K562 (cell line): ENCODE measurements around the gene IPO7. TPM values are rescaled to one million over a fixed set of nuclear protein-coding genes. Genes with fewer than 3 reads are reported as not detected.

Experiments
- ATAC-seq: fragments of 200-7000 bp; cut with Tn5 transposase; 3 replicates; pipeline ENCODE4 v1.9.1; 2020; ENCODE audit warnings: moderate library complexity
- BruUV-seq: library from RNA; stranded (reverse); fragments of 400-500 nt; replicated peaks from 2 replicates; lab custom pipeline; 2021; lab: Mats Ljungman, UMichigan
- CTCF ChIA-PET: fragments of 300-600 bp; formaldehyde crosslinking; extraction: SDS; loops from one replicate; lab custom pipeline; 2021; ENCODE audit warnings: low intra/inter-chr PET ratio; lab: Yijun Ruan, JAX
- POLR2A ChIA-PET: fragments of 300-600, 350-650 bp; sonication (Branson Sonifier 250); formaldehyde crosslinking; extraction: SDS; loops from one replicate; lab custom pipeline; 2021; ENCODE audit warnings: antibody characterized with exemption, inconsistent platforms; lab: Yijun Ruan, JAX
- DNase-seq, 4 experiments: peaks; one replicate each; pipeline versions ENCODE4 v3.0.0 to v3.0.0-alpha.2; 2011 to 2018; ENCODE audit warnings: low spot score in 3 of 4, mixed read lengths in 3 of 4; ENCODE audit errors: extremely low read depth in 1 of 4
- FAIRE-seq: peaks from 2 replicates; lab custom pipeline; 2011; peaks lifted over from hg19 to GRCh38; lab: Jason Lieb, UNC
- H2AFZ ChIP-seq: 2 replicates; pipeline ENCODE4 v1.6.0; 2011; ENCODE audit warnings: low read depth, low read length, control low read depth, inconsistent platforms
- H3K27ac ChIP-seq: fragments of 200-600 bp; 3 replicates; pipeline ENCODE4 v1.8.0; 2011; ENCODE audit warnings: low read depth, mild to moderate bottlenecking, control low read depth, inconsistent platforms, low read length, moderate library complexity, mixed read lengths; ENCODE audit errors: extremely low read depth
- H3K27me3 ChIP-seq, 2 experiments: fragments of 300-600 bp in 1 of 2; 2 replicates in 1 of 2; 3 replicates in 1 of 2; pipeline versions ENCODE4 v1.6.0 to v1.8.0; 2011; ENCODE audit warnings: inconsistent platforms in 2 of 2, low read length in 2 of 2, mild to moderate bottlenecking in 1 of 2, mixed read lengths in 1 of 2, moderate library complexity in 1 of 2; ENCODE audit not compliant: control insufficient read depth in 2 of 2, insufficient read depth in 2 of 2
- H3K36me3 ChIP-seq: fragments of 300-600 bp; 3 replicates; pipeline ENCODE4 v1.8.0; 2011; ENCODE audit warnings: mild to moderate bottlenecking, low read length, inconsistent platforms; ENCODE audit not compliant: control insufficient read depth, insufficient read depth
- H3K4me1 ChIP-seq, 2 experiments: fragments of 200-600 bp in 1 of 2; replicated peaks in 1 of 2; 2 replicates in 1 of 2; 3 replicates in 1 of 2; pipeline versions ENCODE4 v1.5.1 to v1.8.0; 2011; ENCODE audit warnings: inconsistent platforms in 2 of 2, low read length in 2 of 2, mild to moderate bottlenecking in 1 of 2, mixed read lengths in 1 of 2, moderate library complexity in 1 of 2; ENCODE audit not compliant: control insufficient read depth in 2 of 2, insufficient read depth in 2 of 2
- H3K4me2 ChIP-seq: 2 replicates; pipeline ENCODE4 v1.6.1; 2011; ENCODE audit warnings: low read length, control low read depth, inconsistent platforms, mixed read lengths; ENCODE audit not compliant: insufficient read depth
- H3K4me3 ChIP-seq: fragments of 200-600 bp; sonication (generic), shearing (Covaris generic); 2 replicates; pipeline ENCODE4 v1.5.1; 2016; ENCODE audit warnings: control low read depth, inconsistent platforms
- H3K79me2 ChIP-seq: fragments of 200-600 bp; 3 replicates; pipeline ENCODE4 v1.8.0; 2011; ENCODE audit warnings: low read length, inconsistent platforms; ENCODE audit not compliant: control insufficient read depth, insufficient read depth
- H3K9ac ChIP-seq, 2 experiments: 2 replicates each; pipeline versions ENCODE4 v1.6.0 to v1.6.1; 2011; ENCODE audit warnings: low read depth in 2 of 2, low read length in 2 of 2, control low read depth in 1 of 2, inconsistent platforms in 1 of 2, mild to moderate bottlenecking in 1 of 2, mixed read lengths in 1 of 2; ENCODE audit not compliant: insufficient read depth in 1 of 2
- H3K9me1 ChIP-seq: one replicate; pipeline ENCODE4 v1.6.0; 2011; ENCODE audit warnings: inconsistent platforms, mild to moderate bottlenecking, low read length, moderate library complexity; ENCODE audit not compliant: control insufficient read depth, insufficient read depth
- H3K9me3 ChIP-seq: replicated peaks from 2 replicates; pipeline ENCODE4 v1.5.1; 2011; ENCODE audit warnings: low read depth, low read length, inconsistent platforms; ENCODE audit not compliant: control insufficient read depth, insufficient read depth
- H4K20me1 ChIP-seq: replicated peaks from 2 replicates; pipeline ENCODE4 v1.6.1; 2011; ENCODE audit warnings: low read length, inconsistent platforms, mixed read lengths; ENCODE audit not compliant: control insufficient read depth, insufficient read depth
- BRF1 ChIP-seq: IDR thresholded peaks from 3 replicates; pipeline ENCODE4 v1.6.1; 2011; ENCODE audit warnings: borderline replicate concordance, mild to moderate bottlenecking; ENCODE audit not compliant: insufficient read length; ENCODE audit errors: extremely low read depth
- CHD1 ChIP-seq: fragments of 200-600 bp; sonication (generic); IDR thresholded peaks from one replicate; pipeline ENCODE4 v1.6.1; 2012; ENCODE audit warnings: mild to moderate bottlenecking, moderate library complexity, low read length, inconsistent platforms
- DACH1 ChIP-seq: fragments of 450-650 bp; IDR thresholded peaks from 2 replicates; pipeline ENCODE4 v1.6.1; 2018; ENCODE audit not compliant: partially characterized antibody
- GATA2 ChIP-seq: sonication (generic); formaldehyde crosslinking; IDR thresholded peaks from 2 replicates; pipeline ENCODE4 v1.4.0; 2020; ENCODE audit warnings: mild to moderate bottlenecking, missing genetic modification reagents
- HIVEP1 ChIP-seq: fragments of 250-450 bp; sonication (Bioruptor Pico); IDR thresholded peaks from 2 replicates; pipeline ENCODE4 v1.4.0; 2020; ENCODE audit warnings: mild to moderate bottlenecking
- HMGN3 ChIP-seq: IDR thresholded peaks from 2 replicates; pipeline ENCODE4 v1.6.1; 2011; ENCODE audit warnings: borderline replicate concordance, low read depth, mild to moderate bottlenecking, mixed read lengths, low read length; ENCODE audit not compliant: insufficient read length; ENCODE audit errors: extremely low read depth
- JUND ChIP-seq, 2 experiments: IDR thresholded peaks; 2 replicates in 1 of 2; 3 replicates in 1 of 2; pipeline ENCODE4 v1.6.1; 2011; ENCODE audit warnings: borderline replicate concordance in 2 of 2, low read depth in 2 of 2, low read length in 2 of 2, improper control_type of control experiment in 1 of 2, missing biosample characterization in 1 of 2, missing genetic modification characterization in 1 of 2, missing genetic modification reagents in 1 of 2
- MAZ ChIP-seq, 2 experiments: fragments of 450-650 bp in 1 of 2; sonication (generic) in 1 of 2; formaldehyde crosslinking; IDR thresholded peaks in 1 of 2; conservative IDR thresholded peaks in 1 of 2; 2 replicates each; pipeline versions ENCODE4 v1.4.0 to v1.5.0; 2020; ENCODE audit warnings: mild to moderate bottlenecking in 1 of 2, missing genetic modification reagents in 1 of 2
- NUFIP1 ChIP-seq: fragments of 450-650 bp; IDR thresholded peaks from 2 replicates; pipeline ENCODE4 v1.6.1; 2018; ENCODE audit not compliant: partially characterized antibody
- RBM25 ChIP-seq: fragments of 200-400 bp; formaldehyde crosslinking; IDR thresholded peaks from 2 replicates; pipeline ENCODE4 v1.6.1; 2018; ENCODE audit warnings: low read length, low read depth, moderate library complexity; ENCODE audit not compliant: severe bottlenecking
- SMAD4 ChIP-seq: fragments of 250-450 bp; sonication (Bioruptor Pico); conservative IDR thresholded peaks from 2 replicates; pipeline ENCODE4 v1.8.0; 2021; ENCODE audit warnings: inconsistent platforms, mild to moderate bottlenecking, moderate library complexity
- ZNF12 ChIP-seq: sonication (generic); formaldehyde crosslinking; IDR thresholded peaks from 2 replicates; pipeline ENCODE4 v1.4.0; 2020; ENCODE audit warnings: mild to moderate bottlenecking, missing genetic modification reagents
- ZNF212 ChIP-seq: fragments of 450-650 bp; formaldehyde crosslinking; IDR thresholded peaks from 2 replicates; pipeline ENCODE4 v1.4.0; 2020; ENCODE audit warnings: mild to moderate bottlenecking
- ZNF253 ChIP-seq: fragments of 250-450 bp; sonication (Bioruptor Pico); conservative IDR thresholded peaks from 2 replicates; pipeline ENCODE4 v1.6.1; 2021; ENCODE audit warnings: mild to moderate bottlenecking
- WGBS: fragments of 100-300 bp; shearing (Covaris generic); methylation state at CpG from one replicate; pipeline ENCODE4 v1.1.6; 2016; ENCODE audit warnings: low coverage, mixed read lengths; ENCODE audit not compliant: insufficient coverage; ENCODE audit errors: missing lambda C conversion rate; 5-methylcytosine and 5-hydroxymethylcytosine counted together
- in situ Hi-C: fragments of 300-500 bp; cut with MboI; formaldehyde crosslinking; loops from 4 replicates; pipeline ENCODE4 v1.15.0; 2018; ENCODE audit warnings: inconsistent platforms, mixed read lengths
- intact Hi-C: fragments of 100-400 bp; cut with micrococcal nuclease; formaldehyde crosslinking; loops from 2 replicates; pipeline ENCODE4 v1.14.2; 2022
- polyA plus RNA-seq, 8 experiments: library from polyadenylated mRNA; depleted of rRNA in 4 of 8; stranded (reverse) in 5 of 8; unstranded in 3 of 8; fragments of >200 nt; fragmentation: Nextera tagmentation in 2 of 8; fragmentation: Illumina TruSeq in 1 of 8; extraction: Ambion mirVana in 2 of 8; extraction: Trizol in 1 of 8; gene quantifications; 2 replicates each; pipeline versions ENCODE4 v1.2.1 to v1.2.3, GENCODE V29; 2011 to 2014; ENCODE audit warnings: inconsistent platforms in 1 of 8, missing spikeins in 1 of 8
- total RNA-seq, 7 experiments: library from RNA; depleted of rRNA in 6 of 7; stranded (reverse); fragments of >200 nt in 6 of 7; fragmentation: Illumina TruSeq in 2 of 7; extraction: Trizol in 2 of 7; gene quantifications; 2 replicates each; pipeline versions ENCODE4 v1.2.1 to v1.2.3, GENCODE V29; 2011 to 2021; ENCODE audit warnings: low replicate concordance in 1 of 7
- TF ChIP-seq, protein P1 (sequence below), 2 experiments: fragments of 450-650 bp; conservative IDR thresholded peaks; 2 replicates each; pipeline ENCODE4 v1.6.1; 2017; ENCODE audit warnings: mild to moderate bottlenecking in 2 of 2, moderate library complexity in 2 of 2
- TF ChIP-seq, protein P2 (sequence below): fragments of 450-650 bp; formaldehyde crosslinking; IDR thresholded peaks from 2 replicates; pipeline ENCODE4 v1.4.0; 2020; ENCODE audit warnings: mild to moderate bottlenecking, mixed read lengths
- TF ChIP-seq, protein P3 (sequence below): fragments of 250-450 bp; sonication (Bioruptor Pico); IDR thresholded peaks from 2 replicates; pipeline ENCODE4 v1.5.0; 2020; ENCODE audit warnings: mild to moderate bottlenecking

The IPO7 gene
- total and polyA plus RNA-seq, 9 of the 15 experiments (the other 6 are each of a cell fraction or from before 2014, with no cell fraction given): 23.6 to 138 (median 110) TPM

DNA sequence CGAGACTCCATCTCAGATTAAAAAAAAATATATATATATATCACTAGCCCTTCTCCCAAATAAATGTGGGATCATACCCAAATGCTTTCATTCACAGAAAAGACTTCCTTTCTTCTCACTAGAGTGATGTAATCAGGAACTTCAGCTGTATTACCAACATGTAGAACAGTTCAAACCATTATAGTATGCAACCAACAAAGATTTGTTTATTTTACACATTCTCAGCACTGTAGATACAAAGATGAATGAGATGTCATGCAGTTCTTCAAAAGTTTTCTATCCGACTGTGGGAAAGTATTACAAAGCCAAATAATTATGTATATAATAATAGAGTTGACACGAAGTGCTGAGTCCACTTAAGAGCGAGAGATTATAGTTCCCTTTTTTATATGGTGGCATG, 54.2 kb downstream of the IPO7 start (continued):
- TF ChIP-seq, protein P1, sequence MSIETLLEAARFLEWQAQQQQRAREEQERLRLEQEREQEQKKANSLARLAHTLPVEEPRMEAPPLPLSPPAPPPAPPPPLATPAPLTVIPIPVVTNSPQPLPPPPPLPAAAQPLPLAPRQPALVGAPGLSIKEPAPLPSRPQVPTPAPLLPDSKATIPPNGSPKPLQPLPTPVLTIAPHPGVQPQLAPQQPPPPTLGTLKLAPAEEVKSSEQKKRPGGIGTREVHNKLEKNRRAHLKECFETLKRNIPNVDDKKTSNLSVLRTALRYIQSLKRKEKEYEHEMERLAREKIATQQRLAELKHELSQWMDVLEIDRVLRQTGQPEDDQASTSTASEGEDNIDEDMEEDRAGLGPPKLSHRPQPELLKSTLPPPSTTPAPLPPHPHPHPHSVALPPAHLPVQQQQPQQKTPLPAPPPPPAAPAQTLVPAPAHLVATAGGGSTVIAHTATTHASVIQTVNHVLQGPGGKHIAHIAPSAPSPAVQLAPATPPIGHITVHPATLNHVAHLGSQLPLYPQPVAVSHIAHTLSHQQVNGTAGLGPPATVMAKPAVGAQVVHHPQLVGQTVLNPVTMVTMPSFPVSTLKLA (conservative IDR thresholded peaks at IDR 0.05): no peak
- no peak for TF ChIP-seq MAZ (CRISPR knock-in tag; conservative IDR thresholded peaks at IDR 0.05 in 1 of 2, IDR thresholded peaks at IDR 0.05 in 1 of 2)
- no peak for TF ChIP-seq ZNF212 (CRISPR knock-in tag)

DNA sequence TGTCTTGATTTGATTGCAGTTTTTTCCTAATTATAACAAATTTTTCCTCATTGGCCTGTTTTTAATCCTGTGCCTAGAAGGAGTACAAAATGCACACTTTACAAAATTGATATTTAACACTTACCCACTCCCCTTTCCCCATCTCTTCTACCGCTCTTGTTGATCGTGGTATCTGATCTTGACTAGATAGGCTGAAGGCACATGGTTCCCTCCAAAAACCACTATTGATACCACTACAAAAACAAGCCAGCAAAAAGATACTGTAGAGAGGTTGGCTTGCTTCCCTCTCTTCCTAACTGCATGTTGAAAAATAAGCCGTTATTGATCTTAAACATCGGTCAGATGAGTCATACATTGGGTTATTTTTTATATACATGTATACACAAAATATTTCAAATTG, 61.8 kb downstream of the IPO7 start:
- Histone ChIP-seq H3K79me2 (0 out of 3 replicates have a peak, but pooled peaks cover 2% of the 10 kb centered on the region), H3K4me3 (no peak overlapping the region), H3K4me1 (no peaks in the 10 kb centered on the region), H3K9me1 (no peaks in the 10 kb centered on the region), H2AFZ (no peak overlapping the region), H3K27me3 (no peaks in the 10 kb centered on the region), H3K9ac (no peak overlapping the region), H3K9me3 (no peaks in the 10 kb centered on the region), H4K20me1 (no peaks in the 10 kb centered on the region), H3K27ac (no peak overlapping the region), H3K4me2 (no peak overlapping the region), H3K36me3 (peaks cover 67% of the 10 kb centered on the region)
- BruUV-seq: TSS peak; percentile 33
- FAIRE-seq (no peak), ATAC-seq (no peak), DNase-seq (no peak)
- WGBS: 84% methylated on average over 4 of the region's 4 CpGs
- CTCF ChIA-PET: no interaction called here
- POLR2A ChIA-PET: no interaction called here
- intact Hi-C loops: loop anchor here (5.0 kb wide), 2 partner anchors 61 to 166 kb away; no protein-coding TSS in a partner anchor
- in situ Hi-C loops: no loop called here
- TF ChIP-seq NUFIP1: no peak
- TF ChIP-seq, protein P2, sequence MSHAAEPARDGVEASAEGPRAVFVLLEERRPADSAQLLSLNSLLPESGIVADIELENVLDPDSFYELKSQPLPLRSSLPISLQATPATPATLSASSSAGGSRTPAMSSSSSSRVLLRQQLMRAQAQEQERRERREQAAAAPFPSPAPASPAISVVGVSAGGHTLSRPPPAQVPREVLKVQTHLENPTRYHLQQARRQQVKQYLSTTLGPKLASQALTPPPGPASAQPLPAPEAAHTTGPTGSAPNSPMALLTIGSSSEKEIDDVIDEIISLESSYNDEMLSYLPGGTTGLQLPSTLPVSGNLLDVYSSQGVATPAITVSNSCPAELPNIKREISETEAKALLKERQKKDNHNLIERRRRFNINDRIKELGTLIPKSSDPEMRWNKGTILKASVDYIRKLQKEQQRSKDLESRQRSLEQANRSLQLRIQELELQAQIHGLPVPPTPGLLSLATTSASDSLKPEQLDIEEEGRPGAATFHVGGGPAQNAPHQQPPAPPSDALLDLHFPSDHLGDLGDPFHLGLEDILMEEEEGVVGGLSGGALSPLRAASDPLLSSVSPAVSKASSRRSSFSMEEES (CRISPR knock-in tag): no peak
- TF ChIP-seq ZNF253: no peak
- TF ChIP-seq GATA2: no peak
- TF ChIP-seq, protein P3, sequence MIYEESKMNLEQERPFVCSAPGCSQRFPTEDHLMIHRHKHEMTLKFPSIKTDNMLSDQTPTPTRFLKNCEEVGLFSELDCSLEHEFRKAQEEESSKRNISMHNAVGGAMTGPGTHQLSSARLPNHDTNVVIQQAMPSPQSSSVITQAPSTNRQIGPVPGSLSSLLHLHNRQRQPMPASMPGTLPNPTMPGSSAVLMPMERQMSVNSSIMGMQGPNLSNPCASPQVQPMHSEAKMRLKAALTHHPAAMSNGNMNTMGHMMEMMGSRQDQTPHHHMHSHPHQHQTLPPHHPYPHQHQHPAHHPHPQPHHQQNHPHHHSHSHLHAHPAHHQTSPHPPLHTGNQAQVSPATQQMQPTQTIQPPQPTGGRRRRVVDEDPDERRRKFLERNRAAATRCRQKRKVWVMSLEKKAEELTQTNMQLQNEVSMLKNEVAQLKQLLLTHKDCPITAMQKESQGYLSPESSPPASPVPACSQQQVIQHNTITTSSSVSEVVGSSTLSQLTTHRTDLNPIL (CRISPR knock-in tag): no peak
- no peak for TF ChIP-seq HIVEP1 (CRISPR knock-in tag)
- TF ChIP-seq SMAD4 (CRISPR knock-in tag): no peak
- no peak for TF ChIP-seq BRF1
- no peak for TF ChIP-seq HMGN3
- no peak for TF ChIP-seq RBM25
- TF ChIP-seq ZNF12: no peak
- TF ChIP-seq JUND (IDR thresholded peaks at IDR 0.05; ENCODE audit: borderline replicate concordance, low read depth, low read length): no peak
- no peak for TF ChIP-seq JUND (tag; IDR thresholded peaks at IDR 0.05; ENCODE audit: borderline replicate concordance, low read depth, low read length)
- TF ChIP-seq DACH1: no peak
- TF ChIP-seq CHD1: no peak
